Measurements from ENCODE around the gene PTPRO.

GRCh38 chr12:15405606-15406005, 83.3 kb downstream of the PTPRO start:
- TF ChIP-seq, protein P1, sequence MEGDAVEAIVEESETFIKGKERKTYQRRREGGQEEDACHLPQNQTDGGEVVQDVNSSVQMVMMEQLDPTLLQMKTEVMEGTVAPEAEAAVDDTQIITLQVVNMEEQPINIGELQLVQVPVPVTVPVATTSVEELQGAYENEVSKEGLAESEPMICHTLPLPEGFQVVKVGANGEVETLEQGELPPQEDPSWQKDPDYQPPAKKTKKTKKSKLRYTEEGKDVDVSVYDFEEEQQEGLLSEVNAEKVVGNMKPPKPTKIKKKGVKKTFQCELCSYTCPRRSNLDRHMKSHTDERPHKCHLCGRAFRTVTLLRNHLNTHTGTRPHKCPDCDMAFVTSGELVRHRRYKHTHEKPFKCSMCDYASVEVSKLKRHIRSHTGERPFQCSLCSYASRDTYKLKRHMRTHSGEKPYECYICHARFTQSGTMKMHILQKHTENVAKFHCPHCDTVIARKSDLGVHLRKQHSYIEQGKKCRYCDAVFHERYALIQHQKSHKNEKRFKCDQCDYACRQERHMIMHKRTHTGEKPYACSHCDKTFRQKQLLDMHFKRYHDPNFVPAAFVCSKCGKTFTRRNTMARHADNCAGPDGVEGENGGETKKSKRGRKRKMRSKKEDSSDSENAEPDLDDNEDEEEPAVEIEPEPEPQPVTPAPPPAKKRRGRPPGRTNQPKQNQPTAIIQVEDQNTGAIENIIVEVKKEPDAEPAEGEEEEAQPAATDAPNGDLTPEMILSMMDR (IDR thresholded peaks at IDR 0.05; ENCODE audit: insufficient read depth, low read length, poor library complexity, severe bottlenecking): no peak
- no peak for TF ChIP-seq EZH2phosphoT487 (conservative IDR thresholded peaks at IDR 0.05; ENCODE audit: low read length)
